SKM-1 treated with dmso at 0.1 percent for 144 hours (cell line): ENCODE data around the gene ARHGAP33.

ENCODE experiments used
- DNase-seq: peaks from one replicate; lab custom pipeline; 2025; ENCODE audit not compliant: unreplicated experiment; lab: John Stamatoyannopoulos, UW

ARHGAP33 gene

DNA sequence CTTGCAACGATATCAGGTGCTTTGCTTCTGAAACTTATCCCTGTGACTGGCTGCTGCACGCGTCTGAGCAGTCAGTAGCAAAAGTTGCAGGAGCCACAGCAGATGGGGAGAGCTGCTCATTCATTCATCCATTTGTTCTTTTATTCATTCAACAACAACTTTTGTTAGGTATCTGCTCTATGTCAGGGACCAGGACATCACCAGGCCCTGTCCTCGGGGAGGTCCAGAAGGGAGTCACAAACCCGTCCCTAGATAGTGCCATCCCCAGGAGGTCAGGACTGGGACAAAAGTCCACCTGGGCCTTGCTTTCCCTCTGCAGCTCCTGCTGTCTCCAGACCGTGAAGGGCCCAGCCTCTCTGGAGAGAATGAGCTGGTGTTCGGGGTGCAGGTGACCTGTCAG lies 2.6 kb downstream of the ARHGAP33 start:
- DNase-seq: no peak

DNA sequence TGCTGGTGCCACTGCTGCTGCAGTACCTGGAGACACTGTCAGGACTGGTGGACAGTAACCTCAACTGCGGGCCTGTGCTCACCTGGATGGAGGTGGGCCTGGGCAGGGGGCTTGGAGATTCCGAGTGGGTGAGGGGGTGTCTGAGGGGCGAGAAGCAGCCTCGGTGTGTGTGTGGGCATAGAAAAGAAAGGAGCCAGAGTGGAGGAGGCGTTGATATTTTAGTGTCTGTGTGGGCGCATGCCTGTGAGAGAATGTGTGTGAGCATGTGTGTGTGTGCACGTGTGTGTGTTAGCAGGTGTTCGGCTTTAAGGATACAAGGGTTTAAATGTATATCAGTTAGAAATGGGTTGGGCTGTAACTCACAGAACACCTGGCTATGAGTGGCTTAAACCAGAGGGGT lies 3.7 kb downstream of the ARHGAP33 start:
- no peak for DNase-seq

DNA sequence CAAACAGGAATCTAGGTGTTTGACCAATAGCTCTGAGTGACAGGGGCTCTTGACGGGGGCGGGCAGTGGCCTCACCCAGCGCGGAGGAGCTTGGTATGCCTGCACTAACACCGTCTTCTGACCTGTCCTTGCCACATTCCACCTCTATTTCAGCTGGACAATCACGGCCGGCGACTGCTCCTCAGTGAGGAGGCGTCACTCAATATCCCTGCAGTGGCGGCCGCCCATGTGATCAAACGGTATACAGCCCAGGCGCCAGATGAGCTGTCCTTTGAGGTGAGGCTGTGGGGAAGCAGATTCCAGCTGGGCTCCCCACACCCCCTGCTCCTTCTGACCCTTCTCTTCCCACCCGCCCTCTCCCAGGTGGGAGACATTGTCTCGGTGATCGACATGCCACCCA lies 4.7 kb downstream of the ARHGAP33 start:
- DNase-seq: no peak

DNA sequence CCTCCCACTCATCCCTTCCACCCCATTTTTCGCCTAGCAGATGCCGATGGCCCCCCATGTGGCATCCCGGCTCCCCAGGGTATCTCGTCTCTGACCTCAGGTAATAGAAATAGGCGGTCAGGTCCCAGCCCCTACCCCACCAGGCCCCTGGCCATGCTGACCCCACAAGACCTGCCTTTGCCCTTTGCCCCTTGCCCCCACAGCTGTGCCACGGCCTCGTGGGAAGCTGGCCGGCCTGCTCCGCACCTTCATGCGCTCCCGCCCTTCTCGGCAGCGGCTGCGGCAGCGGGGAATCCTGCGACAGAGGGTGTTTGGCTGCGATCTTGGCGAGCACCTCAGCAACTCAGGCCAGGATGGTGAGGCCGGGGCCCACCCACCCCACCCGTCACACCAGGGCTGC lies 5.4 kb downstream of the ARHGAP33 start:
- no peak for DNase-seq

DNA sequence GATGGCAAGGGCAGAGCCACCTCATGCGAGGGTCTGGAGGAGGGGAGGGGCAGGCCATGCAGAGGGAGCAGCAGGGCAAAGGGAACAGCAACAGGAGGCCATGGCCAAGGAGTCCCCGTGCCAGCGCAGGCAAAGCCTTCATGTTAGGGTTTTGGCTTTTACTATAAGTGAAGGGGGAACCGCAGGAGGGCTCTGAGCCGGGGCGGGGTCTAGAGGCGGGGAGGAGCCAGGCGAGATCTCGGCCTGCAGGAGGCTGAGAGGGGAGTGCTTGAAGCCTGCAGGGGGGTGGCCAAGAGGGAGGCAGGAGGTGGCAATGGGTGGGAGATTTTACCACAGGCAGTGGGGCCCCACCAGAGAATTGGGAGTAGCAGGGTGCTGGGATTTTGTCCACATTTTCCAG lies 6.3 kb downstream of the ARHGAP33 start:
- no peak for DNase-seq

DNA sequence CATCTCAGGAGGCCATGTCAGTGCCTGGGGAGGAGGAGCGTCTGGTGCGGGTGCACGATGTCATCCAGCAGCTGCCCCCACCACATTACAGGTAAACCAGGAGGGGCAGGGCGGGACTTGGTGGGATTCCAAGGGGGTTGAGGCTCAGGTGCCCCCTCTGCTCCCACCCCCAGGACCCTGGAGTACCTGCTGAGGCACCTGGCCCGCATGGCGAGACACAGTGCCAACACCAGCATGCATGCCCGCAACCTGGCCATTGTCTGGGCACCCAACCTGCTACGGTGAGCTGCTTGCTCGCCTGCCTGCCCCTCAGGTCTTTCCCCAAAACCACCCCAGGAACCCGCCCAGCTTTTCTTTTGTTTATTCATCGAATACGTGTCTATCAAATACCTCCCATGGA lies 7.2 kb downstream of the ARHGAP33 start:
- DNase-seq: no peak

DNA sequence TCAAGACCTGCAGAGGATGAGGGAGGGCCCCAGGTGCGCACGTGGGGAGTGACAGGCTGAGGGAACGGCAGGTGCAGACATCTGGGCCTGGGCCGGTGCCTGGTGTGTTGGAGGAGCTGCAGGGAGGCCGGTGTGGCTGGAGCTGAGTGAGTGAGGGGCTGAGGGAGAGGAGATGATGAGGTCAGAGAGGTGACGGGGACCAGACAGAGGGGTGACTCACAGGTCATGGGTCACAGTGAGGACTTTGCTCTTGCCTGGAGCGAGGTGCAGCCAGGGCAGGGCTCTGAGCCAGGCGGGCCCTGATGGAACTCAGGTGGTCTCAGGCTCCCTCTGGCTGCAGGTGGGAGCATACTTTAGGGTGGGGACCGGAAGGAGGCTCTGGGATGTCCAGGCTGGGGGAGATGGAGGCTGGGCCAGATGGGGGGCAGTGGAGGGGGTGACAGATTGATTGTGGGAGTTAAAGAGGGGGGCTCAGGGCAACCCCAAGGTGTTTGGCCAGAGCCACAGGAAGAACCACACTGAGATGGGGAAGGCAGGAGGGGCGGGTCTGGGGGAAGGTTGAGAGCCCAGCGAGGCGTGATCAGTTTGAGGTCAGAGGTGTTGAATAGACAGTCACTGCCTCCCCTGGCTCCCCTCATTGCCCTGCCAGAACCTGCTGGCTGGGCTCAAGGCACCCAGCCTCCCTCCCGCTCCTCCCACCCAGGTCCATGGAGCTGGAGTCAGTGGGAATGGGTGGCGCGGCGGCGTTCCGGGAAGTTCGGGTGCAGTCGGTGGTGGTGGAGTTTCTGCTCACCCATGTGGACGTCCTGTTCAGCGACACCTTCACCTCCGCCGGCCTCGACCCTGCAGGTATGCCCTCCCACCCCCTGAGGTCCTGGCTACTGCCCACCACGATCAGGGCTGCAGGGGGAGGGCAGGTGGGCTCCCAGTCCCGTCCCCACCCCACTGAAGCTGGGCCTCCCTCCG lies 8.4 kb downstream of the ARHGAP33 start:
- DNase-seq: no peak

DNA sequence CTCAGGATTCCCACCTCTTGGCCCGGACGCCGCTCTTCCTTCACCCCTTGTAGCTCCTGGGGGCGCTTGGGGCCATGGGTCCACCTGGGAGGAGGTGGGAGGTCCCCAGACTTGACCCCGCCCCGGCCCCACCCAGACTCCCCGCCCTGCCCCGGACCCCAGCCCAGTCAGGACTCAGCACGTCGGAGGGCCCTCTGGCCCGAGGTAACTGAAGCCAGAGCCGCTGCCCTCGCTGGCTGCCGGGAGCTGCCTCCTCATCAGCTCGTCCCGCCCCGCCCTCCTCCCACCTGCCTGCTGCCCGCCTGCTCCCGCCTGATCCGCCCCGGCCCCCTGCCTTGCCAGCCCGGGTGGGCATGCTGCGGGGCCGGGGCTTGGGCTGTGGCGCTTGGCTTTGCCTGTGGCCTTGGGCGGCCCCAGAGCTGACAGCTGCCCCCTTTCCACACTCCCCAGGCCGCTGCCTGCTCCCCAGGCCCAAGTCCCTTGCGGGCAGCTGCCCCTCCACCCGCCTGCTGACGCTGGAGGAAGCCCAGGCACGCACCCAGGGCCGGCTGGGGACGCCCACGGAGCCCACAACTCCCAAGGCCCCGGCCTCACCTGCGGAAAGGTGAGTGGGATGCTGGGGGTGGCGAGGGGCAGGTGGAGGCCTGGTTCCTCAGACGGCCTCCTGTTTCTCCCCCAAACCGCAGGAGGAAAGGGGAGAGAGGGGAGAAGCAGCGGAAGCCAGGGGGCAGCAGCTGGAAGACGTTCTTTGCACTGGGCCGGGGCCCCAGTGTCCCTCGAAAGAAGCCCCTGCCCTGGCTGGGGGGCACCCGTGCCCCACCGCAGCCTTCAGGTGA lies 9.4 kb downstream of the ARHGAP33 start:
- DNase-seq: no peak

DNA sequence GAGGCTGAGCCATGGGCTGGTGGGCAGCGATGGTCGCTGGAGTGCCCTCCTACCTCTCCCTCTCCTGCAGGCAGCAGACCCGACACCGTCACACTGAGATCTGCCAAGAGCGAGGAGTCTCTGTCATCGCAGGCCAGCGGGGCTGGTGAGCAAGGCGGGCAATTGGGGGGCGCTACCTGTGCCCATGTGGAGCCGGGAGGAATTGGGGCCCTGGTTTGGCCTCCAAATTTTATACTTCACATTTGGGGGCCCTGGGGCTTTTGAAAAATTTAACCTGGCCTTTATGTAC lies 9.9 kb downstream of the ARHGAP33 start:
- DNase-seq: no peak

DNA sequence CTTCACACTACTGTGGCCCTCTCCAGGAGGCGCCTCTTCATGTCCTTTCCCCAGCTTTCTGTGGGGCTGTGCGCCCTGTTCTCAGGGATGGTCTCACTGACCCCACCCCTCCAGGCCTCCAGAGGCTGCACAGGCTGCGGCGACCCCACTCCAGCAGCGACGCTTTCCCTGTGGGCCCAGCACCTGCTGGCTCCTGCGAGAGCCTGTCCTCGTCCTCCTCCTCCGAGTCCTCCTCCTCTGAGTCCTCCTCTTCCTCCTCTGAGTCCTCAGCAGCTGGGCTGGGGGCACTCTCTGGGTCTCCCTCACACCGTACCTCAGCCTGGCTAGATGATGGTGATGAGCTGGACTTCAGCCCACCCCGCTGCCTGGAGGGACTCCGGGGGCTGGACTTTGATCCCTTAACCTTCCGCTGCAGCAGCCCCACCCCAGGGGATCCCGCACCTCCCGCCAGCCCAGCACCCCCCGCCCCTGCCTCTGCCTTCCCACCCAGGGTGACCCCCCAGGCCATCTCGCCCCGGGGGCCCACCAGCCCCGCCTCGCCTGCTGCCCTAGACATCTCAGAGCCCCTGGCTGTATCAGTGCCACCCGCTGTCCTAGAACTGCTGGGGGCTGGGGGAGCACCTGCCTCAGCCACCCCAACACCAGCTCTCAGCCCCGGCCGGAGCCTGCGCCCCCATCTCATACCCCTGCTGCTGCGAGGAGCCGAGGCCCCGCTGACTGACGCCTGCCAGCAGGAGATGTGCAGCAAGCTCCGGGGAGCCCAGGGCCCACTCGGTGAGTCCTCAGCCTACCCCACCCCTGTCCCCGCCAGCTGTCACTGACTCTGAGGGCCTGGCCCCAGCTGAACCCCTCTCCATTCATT lies 11.2 kb downstream of the ARHGAP33 start:
- no peak for DNase-seq

DNA sequence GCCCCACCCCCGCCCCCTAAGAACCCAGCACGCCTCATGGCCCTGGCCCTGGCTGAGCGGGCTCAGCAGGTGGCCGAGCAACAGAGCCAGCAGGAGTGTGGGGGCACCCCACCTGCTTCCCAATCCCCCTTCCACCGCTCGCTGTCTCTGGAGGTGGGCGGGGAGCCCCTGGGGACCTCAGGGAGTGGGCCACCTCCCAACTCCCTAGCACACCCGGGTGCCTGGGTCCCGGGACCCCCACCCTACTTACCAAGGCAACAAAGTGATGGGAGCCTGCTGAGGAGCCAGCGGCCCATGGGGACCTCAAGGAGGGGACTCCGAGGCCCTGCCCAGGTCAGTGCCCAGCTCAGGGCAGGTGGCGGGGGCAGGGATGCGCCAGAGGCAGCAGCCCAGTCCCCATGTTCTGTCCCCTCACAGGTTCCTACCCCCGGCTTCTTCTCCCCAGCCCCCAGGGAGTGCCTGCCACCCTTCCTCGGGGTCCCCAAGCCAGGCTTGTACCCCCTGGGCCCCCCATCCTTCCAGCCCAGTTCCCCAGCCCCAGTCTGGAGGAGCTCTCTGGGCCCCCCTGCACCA lies 11.9 kb downstream of the ARHGAP33 start:
- DNase-seq: no peak

DNA sequence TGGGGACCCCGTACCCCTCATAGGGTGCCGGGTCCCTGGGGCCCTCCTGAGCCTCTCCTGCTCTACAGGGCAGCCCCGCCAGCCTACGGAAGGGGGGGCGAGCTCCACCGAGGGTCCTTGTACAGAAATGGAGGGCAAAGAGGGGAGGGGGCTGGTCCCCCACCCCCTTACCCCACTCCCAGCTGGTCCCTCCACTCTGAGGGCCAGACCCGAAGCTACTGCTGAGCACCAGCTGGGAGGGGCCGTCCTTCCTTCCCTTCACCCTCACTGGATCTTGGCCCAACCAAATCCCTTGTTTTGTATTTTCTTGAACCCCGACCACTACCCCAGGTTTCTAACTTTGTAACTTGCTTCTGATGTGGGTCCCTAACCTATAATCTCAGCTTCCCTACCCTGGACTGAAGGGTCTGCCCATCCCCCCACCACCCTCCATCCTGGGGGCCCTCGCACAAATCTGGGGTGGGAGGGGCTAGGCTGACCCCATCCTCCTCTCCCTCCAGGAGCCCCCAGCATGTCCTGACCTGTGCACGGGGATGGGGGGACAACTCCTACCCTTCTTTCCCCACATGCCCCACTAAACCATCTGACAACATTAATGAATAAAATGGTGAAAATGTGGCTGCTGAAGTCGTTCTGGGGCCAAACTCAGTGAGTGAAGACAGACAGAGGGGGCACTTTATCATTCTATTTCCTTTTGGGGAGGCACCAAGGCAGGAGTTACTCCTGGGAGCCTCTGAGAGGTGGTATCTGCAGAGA lies 13.0 kb downstream of the ARHGAP33 start:
- DNase-seq: no peak

DNA sequence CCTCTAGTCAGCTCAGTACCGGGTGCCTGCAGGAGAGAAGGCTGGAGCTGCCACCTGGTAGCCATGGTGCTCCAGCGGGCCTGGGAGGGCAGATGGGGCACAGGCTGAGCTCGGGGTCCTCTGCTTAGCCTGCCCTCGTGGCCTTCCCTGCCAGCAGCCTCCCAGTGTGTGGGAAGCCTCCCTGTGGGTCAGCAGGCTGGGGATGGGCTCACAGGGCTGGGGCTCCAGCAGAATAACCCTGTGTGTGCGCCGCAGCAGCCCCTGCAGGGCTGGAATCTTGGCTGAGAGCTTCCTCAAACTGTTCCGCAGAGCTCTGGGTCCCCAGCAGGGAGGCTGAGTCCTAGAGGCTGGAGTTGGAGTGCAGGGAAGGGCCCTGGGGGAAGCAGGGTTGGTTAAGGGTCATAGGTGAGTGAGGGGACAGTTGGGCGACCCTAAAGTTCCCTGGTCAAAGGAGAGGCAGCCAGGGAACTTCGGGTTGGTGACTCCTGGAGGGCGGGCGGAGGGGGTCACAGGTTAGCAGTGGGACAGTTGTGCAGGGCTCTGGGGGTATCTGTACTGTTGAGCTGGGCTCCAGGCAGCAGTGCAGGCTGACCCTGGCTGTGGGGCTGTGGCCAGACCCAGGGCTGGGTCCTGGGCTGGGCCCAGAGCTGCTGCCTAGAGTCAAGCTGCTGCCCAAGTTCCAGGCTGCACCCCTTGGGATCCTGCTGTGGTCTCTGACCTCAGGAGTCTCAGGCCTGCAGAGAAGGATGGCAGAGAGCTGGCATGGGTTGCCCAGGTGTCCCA lies 14.0 kb downstream of the ARHGAP33 start:
- DNase-seq: no peak

DNA sequence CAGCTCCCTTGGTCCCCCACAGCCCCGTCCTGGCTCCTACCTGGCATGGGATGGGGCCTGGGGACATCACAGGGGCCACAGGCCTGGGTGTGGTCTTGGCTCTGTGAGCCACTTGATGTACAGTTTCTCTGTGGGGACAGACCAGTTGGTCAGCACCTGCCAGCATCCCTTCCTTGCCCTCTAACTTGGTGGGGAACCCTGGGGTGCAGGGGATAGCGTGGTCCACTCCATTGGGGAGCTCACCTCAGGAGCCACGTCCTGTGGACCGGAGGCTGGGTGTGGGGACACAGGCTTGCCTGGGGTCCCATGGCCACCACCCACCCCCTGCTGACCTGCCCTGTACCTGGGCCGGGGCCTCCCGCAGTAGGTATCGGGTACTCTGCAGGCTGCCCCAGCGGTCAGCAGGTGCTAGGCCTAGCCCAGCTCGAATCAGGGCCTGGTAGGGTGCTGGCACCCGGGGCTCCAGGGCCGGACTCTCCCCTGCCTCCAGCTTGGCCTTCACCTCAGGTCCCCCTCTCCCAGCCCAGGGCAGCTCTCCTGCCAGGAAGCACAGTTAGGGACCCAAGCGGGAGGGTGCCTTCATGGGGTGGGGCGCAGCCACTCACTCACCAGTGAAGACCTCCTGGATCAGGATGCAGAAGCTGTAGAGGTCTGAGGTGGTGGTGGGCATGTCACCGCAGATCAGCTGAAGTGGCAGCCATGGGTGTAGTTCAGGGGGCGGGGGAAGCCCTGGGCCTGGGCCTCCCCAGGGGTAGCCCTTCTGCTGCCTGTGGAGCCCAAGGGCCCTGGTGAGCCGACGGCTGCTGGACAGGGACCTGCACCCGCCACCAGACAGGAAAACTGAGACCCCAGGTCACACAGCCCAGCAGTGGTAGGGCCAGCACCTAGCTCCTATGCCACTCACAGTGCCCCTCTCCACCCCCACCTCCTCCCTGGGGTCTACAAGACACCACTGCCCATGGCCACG lies 14.9 kb downstream of the ARHGAP33 start:
- no peak for DNase-seq

DNA sequence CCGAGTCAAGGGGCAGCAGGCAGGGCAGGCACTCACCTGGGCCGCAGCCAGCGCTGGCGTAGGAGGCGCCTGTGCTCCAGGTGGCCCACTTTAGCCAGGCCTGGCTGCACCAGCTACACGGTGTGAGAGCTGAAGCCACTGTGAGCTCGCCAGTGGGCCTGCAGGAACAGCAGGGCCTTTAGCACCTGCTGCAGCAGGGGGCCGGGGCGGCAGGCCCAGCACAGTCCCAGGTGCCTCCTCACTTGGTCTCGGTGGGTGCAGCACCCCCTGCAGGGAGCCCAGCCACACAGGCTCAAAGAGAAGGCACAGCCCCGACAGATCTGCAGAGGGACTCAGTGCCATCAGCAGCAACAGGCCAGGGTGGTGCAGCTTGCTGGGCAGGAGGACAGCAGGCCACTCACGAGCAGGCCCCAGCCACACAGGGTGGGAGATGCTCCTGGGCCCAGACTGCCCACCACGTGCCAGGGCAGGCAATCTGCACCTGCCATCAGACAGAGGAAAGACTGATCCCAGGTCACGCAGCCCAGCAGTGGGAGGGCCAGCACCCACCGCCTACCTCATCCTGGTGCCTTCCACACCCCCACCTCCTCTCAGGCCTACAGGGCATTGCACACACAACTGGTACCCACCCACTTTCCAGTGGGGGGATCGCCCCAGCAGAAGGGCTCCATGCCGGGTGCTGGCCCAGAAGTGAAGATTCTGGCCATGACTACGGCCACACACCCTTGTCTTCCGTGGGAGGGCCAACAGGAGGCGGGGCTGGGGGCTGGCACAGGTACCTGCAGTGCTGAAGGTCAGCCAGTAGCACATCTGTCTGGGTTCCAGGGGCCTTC lies 15.8 kb downstream of the ARHGAP33 start:
- no peak for DNase-seq

DNA sequence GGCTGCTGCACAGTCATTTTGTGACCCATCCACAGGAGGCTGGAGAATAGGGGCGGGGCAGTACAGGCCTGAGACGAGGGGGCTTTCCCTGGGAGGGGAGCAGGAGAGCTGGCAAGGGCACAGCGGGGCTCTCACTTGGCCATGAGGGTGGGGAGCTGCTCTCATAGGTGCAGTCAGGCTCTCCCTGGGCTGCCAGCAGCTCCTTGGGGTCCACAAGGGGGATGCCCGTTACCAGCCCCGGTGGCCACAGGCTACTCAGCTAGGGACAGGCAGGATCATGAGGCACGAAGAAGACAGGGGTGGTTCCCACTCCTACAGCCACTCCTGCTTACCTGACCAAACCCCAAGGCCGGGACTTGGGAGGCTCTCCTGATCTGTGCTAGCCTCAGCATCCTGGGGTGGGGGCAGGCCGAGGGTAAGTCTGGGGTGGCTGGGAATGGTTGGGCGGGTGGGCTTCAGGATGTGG lies 16.5 kb downstream of the ARHGAP33 start:
- no peak for DNase-seq

DNA sequence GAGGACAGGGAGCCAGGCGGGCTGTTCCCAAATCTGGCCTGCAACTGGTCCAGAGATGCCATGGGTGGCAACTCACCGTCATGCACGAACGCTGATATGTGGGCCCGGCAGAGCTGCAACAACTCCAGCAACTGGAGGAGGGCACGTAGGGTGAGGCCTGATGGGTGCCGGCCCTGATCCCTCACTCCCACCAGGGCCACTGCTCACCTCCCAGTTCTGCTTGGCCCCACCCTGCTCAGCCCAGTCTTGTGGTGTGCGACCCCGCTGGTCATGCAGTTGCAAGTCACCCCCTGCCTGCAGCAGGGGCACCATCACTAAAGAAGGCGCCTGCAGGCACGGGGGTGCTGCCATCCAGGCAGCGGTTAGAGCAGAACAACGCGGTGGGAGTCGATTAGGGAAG lies 16.9 kb downstream of the ARHGAP33 start:
- DNase-seq: no peak
